ENCODE data around the gene PEX14.
A peak's percentile ranks its signal among the peaks of the same experiment; 100 is the strongest.

PEX14 gene

GRCh38 chr1:10506677-10507047, 31.9 kb downstream of the PEX14 start:
- Histone ChIP-seq H3K27me3 (ENCODE audit: control insufficient read depth, insufficient read depth, low read length) (no peaks in the 10 kb centered on the region), H3K79me2 (peaks cover 8% of the 10 kb centered on the region), H3K9ac (no peak overlapping the region), H3K9me3 (ENCODE audit: control insufficient read depth, low read length) (no peaks in the 10 kb centered on the region), H3K27ac (no peak overlapping the region), H3K36me3 (ENCODE audit: control insufficient read depth, insufficient read depth, low read length) (no peaks in the 10 kb centered on the region), H2AFZ (no peak overlapping the region), H3K4me2 (ENCODE audit: low read length) (no peak overlapping the region), H3K4me1 (peaks cover 6% of the 10 kb centered on the region), H3K4me3 (ENCODE audit: low read depth, low read length) (no peak overlapping the region)
- no peak for TF ChIP-seq CTCF (IDR thresholded peaks at IDR 0.05)

- Histone ChIP-seq H3K27ac (no peak overlapping the region), H3K4me1 (peaks cover 6% of the 10 kb centered on the region)
- TF ChIP-seq CTCF (IDR thresholded peaks at IDR 0.05), result peak; percentile 59
Observed at GRCh38 chr1:10507111-10507879, 32.5 kb downstream of the PEX14 start.

GRCh38 chr1:10508511-10508951, 33.8 kb downstream of the PEX14 start:
- Histone ChIP-seq H3K9ac (no peak overlapping the region), H3K27me3 (ENCODE audit: control insufficient read depth, insufficient read depth, low read length) (no peaks in the 10 kb centered on the region), H3K79me2 (peaks cover 15% of the 10 kb centered on the region), H3K9me3 (ENCODE audit: control insufficient read depth, low read length) (no peaks in the 10 kb centered on the region), H2AFZ (no peak overlapping the region), H3K4me3 (ENCODE audit: low read depth, low read length) (no peak overlapping the region), H3K36me3 (ENCODE audit: control insufficient read depth, insufficient read depth, low read length) (no peaks in the 10 kb centered on the region), H3K4me2 (ENCODE audit: low read length) (no peak overlapping the region), H3K4me1 (peaks cover 6% of the 10 kb centered on the region), H3K27ac (no peak overlapping the region)
- TF ChIP-seq CTCF (IDR thresholded peaks at IDR 0.05), result no peak

More at GRCh38 chr1:10507111-10507879, 32.5 kb downstream of the PEX14 start:
- Histone ChIP-seq H3K4me2 (ENCODE audit: low read length) (no peak overlapping the region), H3K36me3 (ENCODE audit: control insufficient read depth, insufficient read depth, low read length) (no peaks in the 10 kb centered on the region), H3K4me3 (ENCODE audit: low read depth, low read length) (no peak overlapping the region), H3K27me3 (ENCODE audit: control insufficient read depth, insufficient read depth, low read length) (no peaks in the 10 kb centered on the region), H2AFZ (no peak overlapping the region), H3K9me3 (ENCODE audit: control insufficient read depth, low read length) (no peaks in the 10 kb centered on the region), H3K9ac (no peak overlapping the region), H3K79me2 (peaks cover 7% of the 10 kb centered on the region)

- Histone ChIP-seq H3K27me3 (ENCODE audit: control insufficient read depth, insufficient read depth, low read length) (no peaks in the 10 kb centered on the region), H3K4me2 (ENCODE audit: low read length) (no peak overlapping the region), H3K9ac (no peak overlapping the region), H3K36me3 (ENCODE audit: control insufficient read depth, insufficient read depth, low read length) (no peaks in the 10 kb centered on the region), H2AFZ (no peak overlapping the region), H3K4me3 (ENCODE audit: low read depth, low read length) (no peak overlapping the region), H3K79me2 (peaks cover 17% of the 10 kb centered on the region), H3K27ac (no peak overlapping the region), H3K9me3 (ENCODE audit: control insufficient read depth, low read length) (no peaks in the 10 kb centered on the region), H3K4me1 (peaks cover 6% of the 10 kb centered on the region)
- TF ChIP-seq CTCF (IDR thresholded peaks at IDR 0.05), result no peak
Observed at GRCh38 chr1:10509809-10510509, 35.2 kb downstream of the PEX14 start.
